Testis (tissue), 3 donors: Measurements from ENCODE around the gene SMAD3. TPM values are rescaled to one million over a fixed set of nuclear protein-coding genes. Genes with fewer than 3 reads are reported as not detected.

Experiments
- DNase-seq: peaks from one replicate; pipeline ENCODE4 v3.0.0-alpha.2; 2019
- H3K27ac ChIP-seq, 2 donors: fragments of 200-600 bp; sonication (generic); one replicate each; pipeline ENCODE4 v1.5.1; 2019
- H3K27me3 ChIP-seq: fragments of 200-600 bp; sonication (generic); one replicate; pipeline ENCODE4 v1.5.1; 2019
- H3K36me3 ChIP-seq: fragments of 200-600 bp; sonication (generic); one replicate; pipeline ENCODE4 v1.5.1; 2017; ENCODE audit warnings: low read depth; ENCODE audit errors: missing control alignments
- H3K4me1 ChIP-seq: fragments of 200-600 bp; sonication (generic); one replicate; pipeline ENCODE4 v1.5.1; 2019
- H3K4me3 ChIP-seq, 2 donors: fragments of 200-600 bp; sonication (generic); one replicate each; pipeline ENCODE4 v1.5.1; 2017 to 2019
- H3K9me3 ChIP-seq: fragments of 200-600 bp; sonication (generic); one replicate; pipeline ENCODE4 v1.5.1; 2017
- POLR2A ChIP-seq: fragments of 450-650 bp; IDR thresholded peaks from one replicate; pipeline ENCODE4 v1.6.1; 2017; ENCODE audit warnings: antibody characterized with exemption, mild to moderate bottlenecking, moderate library complexity
- WGBS, 2 donors: methylation state at CpG; one replicate each; pipeline ENCODE4 v1.1.5; 2018; 5-methylcytosine and 5-hydroxymethylcytosine counted together
- intact Hi-C: fragments of 100-400 bp; cut with DNase I; formaldehyde crosslinking; loops from one replicate; pipeline ENCODE4 v1.15.1; 2023; ENCODE audit warnings: low total_unique reads
- polyA plus RNA-seq: library from polyadenylated mRNA; stranded (reverse); fragments of 350-450 nt; fragmentation: Illumina TruSeq; extraction: RNeasy Lipid Tissue Mini Kit (QIAGEN cat#74804); gene quantifications from one replicate; pipeline ENCODE4 v1.2.3, GENCODE V29; 2014; ENCODE audit warnings: low read depth, low replicate concordance; ENCODE audit not compliant: insufficient read depth
- total RNA-seq, 2 donors: library from RNA; depleted of rRNA; stranded (reverse); fragments of >200 nt; gene quantifications; one replicate each; pipeline ENCODE4 v1.2.3, GENCODE V29; 2016
- TF ChIP-seq, protein P1 (sequence below), 3 experiments: fragments of 450-650 bp in 2 of 3; fragments of 200-600 bp in 1 of 3; sonication (generic) in 1 of 3; IDR thresholded peaks; one replicate each; pipeline ENCODE4 v1.5.1; 2016 to 2019; ENCODE audit warnings: antibody characterized with exemption in 3 of 3, mild to moderate bottlenecking in 2 of 3, moderate library complexity in 1 of 3

SMAD3 gene
- total and polyA plus RNA-seq, 3 donors from 2014 or later, result 11.4 to 31.6 (median 18.7) TPM

- no peaks in the 10 kb centered on the region for H3K27me3 ChIP-seq
- TF ChIP-seq, protein P1, sequence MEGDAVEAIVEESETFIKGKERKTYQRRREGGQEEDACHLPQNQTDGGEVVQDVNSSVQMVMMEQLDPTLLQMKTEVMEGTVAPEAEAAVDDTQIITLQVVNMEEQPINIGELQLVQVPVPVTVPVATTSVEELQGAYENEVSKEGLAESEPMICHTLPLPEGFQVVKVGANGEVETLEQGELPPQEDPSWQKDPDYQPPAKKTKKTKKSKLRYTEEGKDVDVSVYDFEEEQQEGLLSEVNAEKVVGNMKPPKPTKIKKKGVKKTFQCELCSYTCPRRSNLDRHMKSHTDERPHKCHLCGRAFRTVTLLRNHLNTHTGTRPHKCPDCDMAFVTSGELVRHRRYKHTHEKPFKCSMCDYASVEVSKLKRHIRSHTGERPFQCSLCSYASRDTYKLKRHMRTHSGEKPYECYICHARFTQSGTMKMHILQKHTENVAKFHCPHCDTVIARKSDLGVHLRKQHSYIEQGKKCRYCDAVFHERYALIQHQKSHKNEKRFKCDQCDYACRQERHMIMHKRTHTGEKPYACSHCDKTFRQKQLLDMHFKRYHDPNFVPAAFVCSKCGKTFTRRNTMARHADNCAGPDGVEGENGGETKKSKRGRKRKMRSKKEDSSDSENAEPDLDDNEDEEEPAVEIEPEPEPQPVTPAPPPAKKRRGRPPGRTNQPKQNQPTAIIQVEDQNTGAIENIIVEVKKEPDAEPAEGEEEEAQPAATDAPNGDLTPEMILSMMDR (IDR thresholded peaks at IDR 0.05), result no peak
- no peaks in the 10 kb centered on the region for H3K36me3 ChIP-seq
- H3K9me3 ChIP-seq, result no peaks in the 10 kb centered on the region
- intact Hi-C loops, result no loop called here
- peaks cover 21% of the 10 kb centered on the region for H3K4me1 ChIP-seq
- DNase-seq, result no peak
- WGBS, 2 donors, result 68 to 81% methylated on average over 5 of the region's 5 CpGs
- no peak overlapping the region for H3K27ac ChIP-seq
- no peak overlapping the region for H3K4me3 ChIP-seq
These were observed 35.2 kb upstream of the SMAD3 start for GRCh38 chr15:67030036-67030762.

DNA sequence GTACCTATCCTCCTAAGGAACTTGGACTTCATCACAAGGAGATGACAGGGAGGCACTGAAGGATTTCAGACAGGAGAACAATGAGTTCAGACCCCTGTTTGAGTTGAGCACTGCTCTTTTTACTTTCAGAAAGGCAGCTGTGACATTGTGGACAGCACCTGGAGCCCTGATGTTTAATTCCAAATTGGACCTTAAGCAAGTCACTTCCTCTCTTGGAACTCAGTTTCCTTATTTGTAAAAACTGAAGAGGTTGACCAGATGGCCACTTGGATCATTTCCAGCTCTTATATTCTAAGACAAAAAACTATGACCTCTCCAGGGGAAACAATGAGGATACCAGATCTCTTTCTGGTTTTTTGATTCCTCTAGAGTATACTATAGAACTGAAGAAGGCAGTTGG, 34.1 kb upstream of the SMAD3 start:
- no peak overlapping the region for H3K4me3 ChIP-seq
- H3K9me3 ChIP-seq, result no peaks in the 10 kb centered on the region
- TF ChIP-seq, protein P1 (IDR thresholded peaks at IDR 0.05), result no peak
- TF ChIP-seq POLR2A, result no peak

GRCh38 chr15:67032608-67033007, 32.8 kb upstream of the SMAD3 start:
- intact Hi-C loops, result no loop called here
- 86 to 92% methylated on average over 3 of the region's 3 CpGs for whole genome bisulfite sequencing, 2 donors
- no peak for TF ChIP-seq POLR2A
- TF ChIP-seq, protein P1 (IDR thresholded peaks at IDR 0.05), result no peak

More for the DNA sequence above, 34.1 kb upstream of the SMAD3 start:
- intact Hi-C loops, result no loop called here
- Histone ChIP-seq H3K36me3 (no peaks in the 10 kb centered on the region), H3K4me1 (peaks cover 9% of the 10 kb centered on the region), H3K27ac (no peak overlapping the region), H3K27me3 (no peaks in the 10 kb centered on the region)
- no peak for DNase-seq

DNA sequence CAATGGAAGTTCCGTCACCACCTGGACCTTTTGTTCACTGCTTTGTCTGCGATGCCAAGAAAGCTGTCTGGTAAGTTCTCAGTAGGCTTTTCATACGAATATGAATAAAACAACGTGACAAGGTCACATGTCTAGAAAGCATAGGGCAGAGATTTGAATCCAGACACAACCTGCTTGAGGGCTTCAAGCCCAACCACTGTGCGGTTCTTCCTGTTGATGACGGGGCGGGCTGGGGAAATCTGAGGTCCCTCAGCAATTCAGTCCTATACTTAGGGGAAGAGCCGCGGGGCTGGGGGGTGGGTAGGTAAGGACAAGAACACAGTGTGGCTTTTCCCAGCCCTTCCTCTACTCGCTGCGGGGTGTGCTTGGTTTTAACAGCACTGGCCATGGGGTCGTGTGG, 32.4 kb upstream of the SMAD3 start:
- H3K4me3 ChIP-seq, result peak overlapping the region; percentile 27 to 32
- TF ChIP-seq, protein P1 (IDR thresholded peaks at IDR 0.05), result no peak
- no peak for TF ChIP-seq POLR2A
- no peak for DNase-seq
- intact Hi-C loops, result no loop called here
- WGBS, 2 donors, result 50 to 55% methylated on average over 12 of the region's 12 CpGs
- no peak overlapping the region for H3K27ac ChIP-seq
- H3K4me1 ChIP-seq, result peaks cover 5% of the 10 kb centered on the region
- H3K9me3 ChIP-seq, result no peaks in the 10 kb centered on the region
- no peaks in the 10 kb centered on the region for H3K36me3 ChIP-seq
- no peaks in the 10 kb centered on the region for H3K27me3 ChIP-seq

More at GRCh38 chr15:67032608-67033007, 32.8 kb upstream of the SMAD3 start:
- Histone ChIP-seq H3K27ac (no peak overlapping the region), H3K27me3 (no peaks in the 10 kb centered on the region), H3K9me3 (no peaks in the 10 kb centered on the region), H3K36me3 (no peaks in the 10 kb centered on the region), H3K4me1 (peaks cover 5% of the 10 kb centered on the region), H3K4me3 (no peak overlapping the region)
- DNase-seq, result no peak

- DNase-seq, result no peak
- TF ChIP-seq, protein P1 (IDR thresholded peaks at IDR 0.05), result no peak
- TF ChIP-seq POLR2A, result no peak
- Histone ChIP-seq H3K4me3 (peak overlapping the region; percentile 27 to 32), H3K36me3 (no peaks in the 10 kb centered on the region), H3K27ac (no peak overlapping the region), H3K9me3 (no peaks in the 10 kb centered on the region), H3K4me1 (peaks cover 5% of the 10 kb centered on the region), H3K27me3 (no peaks in the 10 kb centered on the region)
- intact Hi-C loops, result no loop called here
- WGBS, 2 donors, result 2 to 4% methylated on average over 6 to 47 of the region's 50 CpGs
These were observed 31.8 kb upstream of the SMAD3 start for GRCh38 chr15:67033571-67034044.
